Fibroblast of skin of right biceps (primary cell): Measurements from ENCODE around the gene PPP1R10.

Experiments used
- DNase-seq: peaks from one replicate; pipeline ENCODE4 v3.0.0-alpha.2; 2013

PPP1R10 gene

DNA sequence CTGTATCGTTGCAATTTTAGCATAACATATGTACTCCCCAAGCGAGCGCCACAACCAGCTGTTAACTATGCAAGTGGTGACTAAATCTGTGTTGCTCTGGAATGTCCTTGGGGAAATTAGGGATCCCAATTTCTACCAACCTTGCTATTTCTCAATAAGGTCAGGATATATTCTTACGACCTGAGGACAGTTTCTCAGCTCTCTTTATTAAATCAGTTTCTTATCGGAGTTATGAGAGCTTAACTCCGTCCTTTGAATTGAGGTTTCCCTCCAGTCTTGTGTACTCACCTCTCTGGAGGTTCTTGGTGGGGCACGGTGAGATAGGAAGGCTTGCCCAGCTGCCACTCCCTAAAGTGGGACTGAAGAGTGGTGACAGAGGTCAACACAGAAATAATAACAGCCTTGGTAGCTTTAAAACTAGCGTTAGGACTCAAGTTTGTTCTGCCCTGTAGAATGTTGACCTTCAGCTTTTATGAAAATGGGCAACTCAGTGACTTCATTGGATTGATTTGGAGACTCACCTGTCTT, 1.3 kb upstream of the PPP1R10 start:
- DNase-seq: peak; percentile 31

- peak; percentile 98 for DNase-seq
Measured at GRCh38 chr6:30617565-30618269, 674 bp upstream of the PPP1R10 start, which contains the start of gene MRPS18B. TSS of gene MRPS18B (plus strand) at chr6:30617840. CDS start at chr6:30617866, 26 bp downstream.

GRCh38 chr6:30615958-30616810, 859 bp downstream of the PPP1R10 start:
- peak; percentile 26 for DNase-seq

DNA sequence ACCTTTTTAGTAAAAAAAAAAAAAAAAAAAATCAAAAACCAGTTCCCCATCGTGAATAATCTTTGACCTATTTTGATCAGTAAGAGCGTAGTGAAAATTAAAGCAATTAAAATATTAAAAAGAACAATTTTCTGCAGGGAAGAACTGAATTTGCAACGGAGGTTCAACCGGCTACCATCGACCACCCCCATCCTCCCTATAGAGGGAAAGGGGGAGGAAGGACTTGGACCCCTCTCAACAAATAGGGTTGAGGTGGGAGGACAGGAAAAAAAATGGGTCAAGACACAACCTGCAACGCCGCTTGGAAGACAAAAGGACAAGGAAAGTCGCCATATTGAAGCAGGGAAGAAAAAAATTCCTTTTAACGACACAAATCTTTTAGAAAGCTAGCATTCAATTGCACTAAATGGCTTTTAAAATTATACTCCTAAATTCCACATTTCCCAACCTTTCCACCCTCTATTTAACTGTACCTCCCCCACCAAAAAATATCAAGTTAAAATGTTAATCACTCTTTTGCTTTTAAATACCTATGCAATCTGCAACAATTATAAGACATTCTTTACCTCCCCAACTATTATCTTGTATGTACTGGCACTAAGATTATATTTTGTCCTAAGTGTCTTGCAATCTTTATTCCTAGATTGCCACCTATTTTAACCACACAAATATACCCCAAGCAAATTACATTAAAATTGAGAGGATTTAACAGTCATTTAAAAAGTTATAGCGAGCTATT, 1.7 kb downstream of the PPP1R10 start:
- peak; percentile 94 for DNase-seq

DNA sequence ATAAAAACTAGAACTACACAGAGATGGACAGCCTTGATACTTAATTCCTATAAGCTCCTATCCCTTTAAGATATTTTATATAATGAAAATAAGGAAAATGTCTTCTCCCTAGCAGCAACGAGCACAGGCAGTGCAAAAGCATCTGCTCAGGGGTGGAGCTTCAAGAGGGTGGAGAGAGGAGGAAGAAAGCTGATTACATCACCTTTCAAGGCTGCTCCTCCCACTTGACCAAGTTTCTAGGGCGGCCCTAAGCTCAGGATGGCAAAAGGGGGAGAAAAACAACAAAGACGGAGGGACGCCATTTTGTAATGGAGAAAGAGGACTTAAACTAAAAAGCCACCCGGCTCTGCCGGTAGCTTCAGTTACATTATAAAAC, 2.2 kb downstream of the PPP1R10 start:
- peak; percentile 98 for DNase-seq

DNA sequence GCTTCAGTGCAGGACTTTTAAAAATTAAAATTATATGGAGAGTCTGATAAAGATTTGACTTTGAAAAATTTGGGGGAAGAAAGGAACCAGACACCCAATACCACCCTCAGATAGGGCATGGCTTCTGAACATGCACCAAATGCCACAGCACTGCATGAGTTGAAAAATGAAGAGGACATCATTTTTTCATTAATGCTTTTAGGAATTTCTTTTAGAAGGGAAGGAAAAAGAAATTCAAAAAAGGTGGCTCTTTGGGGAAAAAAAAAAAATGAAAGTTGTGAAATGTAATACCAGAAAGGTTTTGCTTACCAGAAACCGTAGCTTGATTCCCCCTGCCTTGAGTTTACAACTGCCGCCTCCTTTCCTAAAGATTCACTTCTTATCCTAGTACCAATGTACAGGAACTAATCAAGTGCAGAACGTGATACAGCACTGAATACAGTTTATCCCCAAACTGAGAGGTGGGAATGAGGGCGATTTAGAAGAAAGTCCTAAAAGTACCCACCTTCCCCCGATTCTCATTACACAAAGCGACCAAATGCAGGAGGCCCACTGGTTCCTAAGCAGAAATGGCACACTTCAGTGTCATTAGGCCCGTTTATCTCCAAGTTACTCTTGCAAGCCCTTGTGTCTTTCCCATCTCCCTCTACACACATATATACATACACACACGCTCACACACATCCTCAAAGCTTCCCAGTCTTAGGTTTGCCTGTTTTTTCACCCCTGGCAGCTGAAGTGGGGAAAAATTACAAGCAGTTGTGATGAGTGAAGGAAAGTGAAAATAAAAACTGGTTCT, 2.8 kb downstream of the PPP1R10 start:
- DNase-seq: no peak

DNA sequence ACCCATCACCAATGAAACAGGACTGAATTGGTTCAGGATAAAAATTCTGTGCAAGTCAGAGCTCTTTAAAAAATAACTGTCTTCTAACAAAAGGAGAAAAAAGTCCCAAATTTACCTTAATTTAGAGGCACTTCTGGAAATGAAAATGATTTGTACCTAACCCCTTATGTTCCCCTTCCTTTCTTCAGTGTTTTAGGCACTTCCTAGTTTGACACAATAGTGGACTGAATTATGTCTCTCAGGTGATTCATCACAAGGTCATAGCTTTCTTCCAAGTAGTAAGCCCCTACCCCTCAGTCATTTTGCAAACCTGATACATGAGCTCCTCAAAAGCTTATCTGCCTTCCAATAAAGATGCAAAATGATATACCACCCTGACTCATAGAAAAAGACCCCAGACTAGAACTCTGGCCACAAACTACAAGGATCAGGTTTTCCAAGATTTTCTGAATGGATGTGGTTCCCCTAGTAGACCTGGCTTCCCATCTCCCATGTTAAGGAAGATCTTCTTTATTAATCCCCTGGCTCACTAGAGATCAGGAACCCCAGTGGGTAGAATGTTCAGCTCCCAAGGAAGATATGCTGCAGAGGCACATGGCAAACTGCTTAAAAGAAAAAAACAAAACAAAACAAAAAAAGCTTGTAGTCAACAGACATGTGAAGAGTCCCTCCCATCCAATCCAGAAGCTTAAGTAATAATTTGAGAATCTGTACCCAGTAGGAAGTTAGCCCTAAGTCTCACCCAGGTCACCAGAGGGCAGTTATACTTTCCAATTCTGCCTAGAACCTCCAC, 3.6 kb downstream of the PPP1R10 start:
- DNase-seq: peak; percentile 29

DNA sequence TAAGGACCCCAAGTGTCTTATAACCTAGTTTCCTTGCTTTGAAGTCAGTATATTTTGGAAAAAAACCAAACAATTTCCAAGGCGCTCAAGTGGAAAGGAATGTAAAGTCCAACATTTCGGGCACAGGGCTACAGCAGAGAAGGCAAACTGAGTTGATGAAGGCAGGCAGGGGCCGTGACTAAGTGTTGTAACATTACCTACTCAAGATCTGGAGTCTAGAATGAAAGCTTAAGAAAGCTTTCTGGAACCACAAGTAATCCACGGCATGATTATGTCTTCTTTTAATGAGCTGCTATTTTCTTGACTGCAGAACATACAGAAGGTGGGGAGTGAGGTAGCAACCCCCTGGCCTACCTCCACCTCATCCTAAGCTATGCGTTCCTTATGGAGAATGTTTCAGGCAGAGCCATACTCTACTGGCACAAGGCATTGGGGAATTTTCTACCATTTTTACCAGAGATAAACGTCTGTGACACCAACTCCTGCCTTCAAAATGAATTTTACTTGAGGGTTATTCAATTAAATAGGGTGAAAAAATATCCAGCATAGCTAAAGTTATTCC, 4.3 kb downstream of the PPP1R10 start:
- DNase-seq: peak; percentile 59

GRCh38 chr6:30612213-30612612, 4.8 kb downstream of the PPP1R10 start:
- DNase-seq: peak; percentile 32

- DNase-seq: no peak
Measured at GRCh38 chr6:30611856-30612194, 5.2 kb downstream of the PPP1R10 start.

DNA sequence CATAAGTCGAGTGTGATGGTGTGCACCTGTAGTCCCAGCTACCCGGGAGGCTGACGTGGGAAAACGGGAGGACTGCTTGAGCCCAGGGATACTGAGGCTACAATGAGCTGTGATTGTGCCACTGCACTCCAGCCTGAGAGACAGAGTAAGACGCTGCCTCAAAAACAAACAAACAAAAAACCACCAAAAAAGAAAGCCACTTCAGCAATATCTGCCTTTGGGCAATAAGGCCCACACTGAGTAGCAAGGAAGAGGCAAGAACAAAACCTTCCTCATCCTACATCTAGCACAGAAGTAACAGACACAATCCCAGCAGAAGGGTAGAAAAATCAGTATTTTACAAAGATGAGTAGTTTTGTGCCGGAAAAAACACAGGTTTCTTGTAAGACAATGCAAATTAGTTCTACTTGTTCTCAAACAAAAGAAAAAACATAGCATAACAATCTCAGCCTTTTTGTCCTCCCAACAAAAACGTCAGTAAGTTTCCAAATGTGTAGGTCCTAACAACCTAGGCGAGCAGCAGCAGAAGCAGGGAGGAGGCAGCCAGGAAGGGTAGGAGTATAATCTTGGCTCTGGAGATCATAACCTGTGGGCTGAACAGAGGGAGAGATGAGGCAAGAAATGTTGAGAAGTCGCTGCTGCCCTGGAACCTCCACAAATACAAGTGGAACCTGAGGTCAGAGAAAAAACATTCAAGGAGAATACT, 5.7 kb downstream of the PPP1R10 start:
- DNase-seq: no peak

- no peak for DNase-seq
Measured at GRCh38 chr6:30610065-30610464, 7.0 kb downstream of the PPP1R10 start.

GRCh38 chr6:30603961-30604360, 13.1 kb downstream of the PPP1R10 start:
- no peak for DNase-seq

DNA sequence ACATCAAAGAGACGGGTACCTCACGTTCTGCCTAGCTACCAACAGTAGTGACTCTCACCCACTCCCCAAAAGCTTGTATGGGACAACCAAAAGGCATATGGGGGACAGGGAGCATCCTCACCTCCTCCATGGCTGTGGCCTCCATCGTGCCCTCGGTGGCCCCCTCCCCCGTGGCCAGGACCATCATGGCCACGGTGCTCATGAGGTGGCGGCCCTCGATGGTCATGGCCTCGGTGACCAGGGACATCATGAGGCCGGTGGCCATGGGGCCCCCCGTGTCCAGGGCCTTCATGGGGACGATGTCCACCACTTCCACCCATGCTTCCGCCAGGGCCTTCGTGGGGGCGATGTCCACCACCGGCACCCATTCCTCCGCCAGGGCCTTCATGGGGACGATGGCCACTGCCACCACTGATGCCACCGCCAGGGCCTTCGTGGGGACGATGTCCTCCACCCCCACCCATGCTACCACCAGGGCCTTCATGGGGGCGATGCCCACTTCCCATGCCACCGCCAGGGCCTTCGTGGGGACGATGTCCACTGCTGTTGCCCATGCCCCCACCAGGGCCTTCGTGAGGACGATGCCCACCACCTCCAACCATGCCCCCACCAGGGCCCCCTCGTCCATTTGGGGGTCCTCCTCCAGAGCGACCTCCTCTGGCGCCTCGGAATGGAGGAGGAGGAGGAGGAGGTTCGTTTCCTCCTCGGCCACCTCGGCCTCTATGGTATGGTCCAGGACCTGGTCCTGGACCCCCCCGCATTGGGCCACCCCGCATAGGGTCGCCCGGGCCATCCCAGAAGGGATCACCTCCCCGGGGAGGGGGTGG, 15.0 kb downstream of the PPP1R10 start:
- DNase-seq: no peak

DNA sequence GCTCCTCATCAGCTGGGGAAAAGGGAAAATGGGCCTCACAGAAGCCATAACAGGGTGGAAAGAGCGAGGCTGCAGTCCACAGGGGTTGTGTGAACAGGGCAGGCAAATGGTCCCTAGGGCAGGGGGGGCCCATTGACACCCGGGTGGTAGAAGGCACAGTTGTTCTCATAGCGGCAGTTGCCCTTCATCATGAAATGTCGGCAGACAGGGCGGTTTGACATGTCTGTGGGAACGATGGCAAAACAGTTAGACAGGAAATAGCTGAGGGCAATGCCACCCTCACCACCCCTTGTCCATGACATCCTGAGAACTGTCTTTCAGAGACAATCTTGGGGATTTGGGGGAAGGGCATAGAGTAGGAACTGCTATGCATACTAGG, 15.6 kb downstream of the PPP1R10 start:
- no peak for DNase-seq

DNA sequence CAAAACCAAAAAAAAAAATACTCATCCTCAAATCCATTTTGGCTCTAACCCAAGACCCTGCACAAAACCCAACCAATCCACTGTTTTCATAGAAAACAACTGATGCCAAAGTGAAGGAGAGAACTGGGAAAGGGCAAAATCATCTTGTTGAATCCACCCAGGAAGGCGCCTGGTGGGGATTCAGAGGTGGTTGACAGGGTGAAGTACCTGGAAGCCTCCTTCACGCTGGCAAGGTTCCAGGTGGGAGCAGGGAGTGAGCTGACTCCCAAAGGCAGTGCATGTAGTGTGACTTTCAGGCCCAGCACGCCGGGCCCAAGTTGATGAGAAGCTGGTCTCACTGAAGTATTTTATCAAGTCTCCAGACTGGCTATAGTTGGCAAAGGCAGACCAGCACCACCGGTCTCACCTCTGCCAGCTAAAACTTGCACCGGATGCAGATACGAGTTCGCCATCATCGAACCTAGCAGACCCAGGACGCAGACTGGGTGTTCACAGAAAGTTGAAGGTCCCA, 16.5 kb downstream of the PPP1R10 start:
- DNase-seq: no peak

GRCh38 chr6:30599625-30600324, 17.3 kb downstream of the PPP1R10 start:
- no peak for DNase-seq

- DNase-seq: no peak
Measured at GRCh38 chr6:30598912-30599624, 18.0 kb downstream of the PPP1R10 start.
